OCI-LY1 (cell line): ENCODE results near the gene NDUFAF2.

Experiments used
- H2AFZ ChIP-seq: fragments of 200-600 bp; sonication (generic), shearing (Covaris generic); 2 replicates; pipeline ENCODE4 v1.6.0; 2014; ENCODE audit warnings: antibody characterized with exemption, mild to moderate bottlenecking, low read length
- H3F3A ChIP-seq: fragments of 200-600 bp; sonication (generic), shearing (Covaris generic); 2 replicates; pipeline ENCODE4 v1.6.0; 2014; ENCODE audit warnings: mild to moderate bottlenecking, antibody characterized with exemption, low read length, moderate library complexity; ENCODE audit not compliant: insufficient read depth
- H3K27ac ChIP-seq: fragments of 200-600 bp; sonication (generic); 2 replicates; pipeline ENCODE4 v1.5.1; 2014; ENCODE audit warnings: low read length, mixed run types, mild to moderate bottlenecking, low read depth; ENCODE audit not compliant: poor library complexity, severe bottlenecking
- H3K27me3 ChIP-seq: fragments of 200-600 bp; sonication (generic); 2 replicates; pipeline ENCODE4 v1.6.0; 2014; ENCODE audit warnings: antibody characterized with exemption, mild to moderate bottlenecking, low read length, moderate library complexity; ENCODE audit not compliant: insufficient read depth
- H3K36me3 ChIP-seq: fragments of 200-600 bp; sonication (generic); 2 replicates; pipeline ENCODE4 v1.6.1; 2014; ENCODE audit warnings: mild to moderate bottlenecking, antibody characterized with exemption, low read length, moderate library complexity, mixed read lengths; ENCODE audit not compliant: insufficient read depth
- H3K4me1 ChIP-seq: fragments of 200-600 bp; sonication (generic); 2 replicates; pipeline ENCODE4 v1.5.1; 2014; ENCODE audit warnings: mild to moderate bottlenecking, low read length, moderate library complexity; ENCODE audit not compliant: insufficient read depth, severe bottlenecking
- H3K4me2 ChIP-seq: fragments of 200-600 bp; sonication (generic), shearing (Covaris generic); 2 replicates; pipeline ENCODE4 v1.6.1; 2014; ENCODE audit warnings: low read length
- H3K4me3 ChIP-seq: fragments of 200-600 bp; sonication (generic); 2 replicates; pipeline ENCODE4 v1.5.1; 2014; ENCODE audit warnings: low read length, low read depth, mild to moderate bottlenecking, mixed read lengths; ENCODE audit not compliant: poor library complexity, severe bottlenecking
- H3K79me2 ChIP-seq: fragments of 200-600 bp; shearing (Covaris generic); 2 replicates; pipeline ENCODE4 v1.6.1; 2016; ENCODE audit warnings: mixed run types, low read length, mixed read lengths; ENCODE audit not compliant: insufficient read depth
- H3K9ac ChIP-seq: fragments of 200-600 bp; sonication (generic), shearing (Covaris generic); 2 replicates; pipeline ENCODE4 v1.6.1; 2014; ENCODE audit warnings: mild to moderate bottlenecking, low read length, mixed read lengths
- H3K9me2 ChIP-seq: fragments of 200-600 bp; sonication (generic), shearing (Covaris generic); 2 replicates; pipeline ENCODE4 v1.6.1; 2014; ENCODE audit warnings: low read depth, mild to moderate bottlenecking, low read length, mixed read lengths
- H3K9me3 ChIP-seq: fragments of 200-600 bp; shearing (Covaris generic); 2 replicates; pipeline ENCODE4 v1.6.1; 2014; ENCODE audit warnings: low read length, mixed read lengths
- H4K20me1 ChIP-seq: fragments of 200-600 bp; sonication (generic), shearing (Covaris generic); 2 replicates; pipeline ENCODE4 v1.6.0; 2016; ENCODE audit warnings: mild to moderate bottlenecking, low read length; ENCODE audit not compliant: insufficient read depth
- CTCF ChIP-seq: fragments of 200-600 bp; sonication (generic), shearing (Covaris generic); IDR thresholded peaks from 2 replicates; pipeline ENCODE4 v1.5.1; 2017; ENCODE audit warnings: mild to moderate bottlenecking, antibody characterized with exemption, low read length, moderate library complexity, mixed read lengths
- EZH2 ChIP-seq: fragments of 200-600 bp; sonication (generic), shearing (Covaris generic); IDR thresholded peaks from 2 replicates; pipeline ENCODE4 v1.8.0; 2017; ENCODE audit warnings: borderline replicate concordance, mixed run types, mild to moderate bottlenecking, antibody characterized with exemption, low read length, moderate library complexity, mixed read lengths

The NDUFAF2 gene

DNA sequence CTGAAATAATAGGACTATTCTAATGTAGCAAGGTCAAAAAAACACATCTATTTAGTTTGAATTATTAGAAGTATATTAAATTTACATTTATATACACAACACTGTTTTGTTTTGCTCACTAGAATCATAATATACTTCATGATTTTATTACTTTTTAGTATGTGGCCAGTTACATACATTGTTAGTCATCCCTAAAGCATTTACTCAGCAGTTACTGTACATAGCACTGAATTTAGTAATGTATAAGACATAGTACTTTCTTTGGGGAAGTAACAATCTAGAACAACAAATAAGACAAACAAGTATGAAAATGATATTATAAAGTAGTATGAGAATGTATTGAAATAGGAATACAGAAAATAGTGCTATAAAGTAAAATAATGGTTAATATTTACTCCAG is 28.4 kb upstream of the NDUFAF2 start:
- TF ChIP-seq CTCF (no peak), EZH2 (no peak)
- H4K20me1 ChIP-seq, result no peaks in the 10 kb centered on the region

GRCh38 chr5:60918466-60918865 is 26.5 kb upstream of the NDUFAF2 start:
- H3F3A ChIP-seq, result no peaks in the 10 kb centered on the region
- TF ChIP-seq EZH2 (no peak), CTCF (no peak)
- H4K20me1 ChIP-seq, result no peaks in the 10 kb centered on the region
- no peaks in the 10 kb centered on the region for H3K27me3 ChIP-seq
- peaks cover 12% of the 10 kb centered on the region for H3K36me3 ChIP-seq
- H3K4me2 ChIP-seq, result no peak overlapping the region
- no peaks in the 10 kb centered on the region for H3K9me3 ChIP-seq
- H2AFZ ChIP-seq, result no peak overlapping the region
- no peaks in the 10 kb centered on the region for H3K9me2 ChIP-seq
- H3K79me2 ChIP-seq, result no peaks in the 10 kb centered on the region
- H3K4me3 ChIP-seq, result no peak overlapping the region
- H3K9ac ChIP-seq, result no peak overlapping the region
- no peak overlapping the region for H3K27ac ChIP-seq
- H3K4me1 ChIP-seq, result no peaks in the 10 kb centered on the region

More for the DNA sequence above, 28.4 kb upstream of the NDUFAF2 start:
- Histone ChIP-seq H3K4me1 (no peaks in the 10 kb centered on the region), H3K27ac (no peak overlapping the region), H3K4me2 (no peak overlapping the region), H3F3A (no peaks in the 10 kb centered on the region), H2AFZ (no peak overlapping the region), H3K9me3 (no peaks in the 10 kb centered on the region), H3K36me3 (peaks cover 8% of the 10 kb centered on the region; the same call in 1 of the 2 replicates), H3K9me2 (no peaks in the 10 kb centered on the region), H3K27me3 (no peaks in the 10 kb centered on the region), H3K79me2 (no peaks in the 10 kb centered on the region), H3K9ac (no peak overlapping the region), H3K4me3 (no peak overlapping the region)

- H3K4me2 ChIP-seq, result no peak overlapping the region
- H3K9ac ChIP-seq, result no peak overlapping the region
- no peak overlapping the region for H2AFZ ChIP-seq
- no peaks in the 10 kb centered on the region for H3K4me1 ChIP-seq
- no peaks in the 10 kb centered on the region for H3K9me2 ChIP-seq
- H3K4me3 ChIP-seq, result no peak overlapping the region
- H3K27ac ChIP-seq, result no peak overlapping the region
- H3K9me3 ChIP-seq, result no peaks in the 10 kb centered on the region
- H4K20me1 ChIP-seq, result no peaks in the 10 kb centered on the region
- TF ChIP-seq CTCF (no peak), EZH2 (no peak)
- H3F3A ChIP-seq, result no peaks in the 10 kb centered on the region
- no peaks in the 10 kb centered on the region for H3K27me3 ChIP-seq
- H3K79me2 ChIP-seq, result no peaks in the 10 kb centered on the region
- H3K36me3 ChIP-seq, result peaks cover 24% of the 10 kb centered on the region
Measured at GRCh38 chr5:60927450-60927849, 17.6 kb upstream of the NDUFAF2 start.
